HEK293 (cell line): Measurements from ENCODE around the gene ZKSCAN8.
A peak's percentile ranks its signal among the peaks of the same experiment; 100 is the strongest.

Experiments used
- CTCF ChIA-PET: fragments of 350-600 bp; formaldehyde crosslinking; extraction: SDS; loops from one replicate; lab custom pipeline; 2021; ENCODE audit warnings: antibody characterized with exemption; lab: Yijun Ruan, JAX
- POLR2A ChIA-PET: fragments of 300-600 bp; formaldehyde crosslinking; extraction: SDS; loops from one replicate; lab custom pipeline; 2020; ENCODE audit warnings: antibody characterized with exemption, inconsistent platforms; lab: Yijun Ruan, JAX
- H3K27ac ChIP-seq: fragments of 200-500 bp; sonication (Bioruptor generic); 2 replicates; pipeline ENCODE4 v1.5.1; 2014; ENCODE audit warnings: low read depth, low read length, control low read depth, inconsistent platforms; ENCODE audit errors: extremely low read depth
- H3K36me3 ChIP-seq, 2 experiments: fragments of 200-500 bp in 1 of 2; sonication (Bioruptor generic) in 1 of 2; 1 replicate in 1 of 2; 2 replicates in 1 of 2; pipeline ENCODE4 v1.5.1; 2014 to 2017; ENCODE audit warnings: inconsistent platforms in 2 of 2, low read length in 2 of 2; ENCODE audit not compliant: control insufficient read depth in 2 of 2, insufficient read depth in 1 of 2
- H3K4me1 ChIP-seq: fragments of 200-500 bp; sonication (Bioruptor generic); 2 replicates; pipeline ENCODE4 v1.5.1; 2014; ENCODE audit warnings: mild to moderate bottlenecking, low read length, inconsistent platforms; ENCODE audit not compliant: control insufficient read depth, insufficient read depth
- H3K4me3 ChIP-seq: 2 replicates; pipeline ENCODE4 v1.5.1; 2011; ENCODE audit warnings: low read depth, mild to moderate bottlenecking, control low read depth, low read length, moderate library complexity
- H3K9me3 ChIP-seq: fragments of 200-500 bp; sonication (Bioruptor generic); 2 replicates; pipeline ENCODE4 v1.5.1; 2014; ENCODE audit warnings: low read depth, low read length, inconsistent platforms; ENCODE audit not compliant: control insufficient read depth, insufficient read depth
- BCL11A ChIP-seq: fragments of 450-650 bp; formaldehyde crosslinking; IDR thresholded peaks from 2 replicates; pipeline ENCODE4 v1.5.1; 2016; ENCODE audit warnings: low read depth, missing biosample characterization, missing genetic modification characterization
- BCL6B ChIP-seq: fragments of 450-650 bp; formaldehyde crosslinking; IDR thresholded peaks from 2 replicates; pipeline ENCODE4 v1.5.1; 2017; ENCODE audit warnings: missing biosample characterization, missing genetic modification characterization
- GFI1B ChIP-seq: fragments of 450-650 bp; formaldehyde crosslinking; IDR thresholded peaks from 2 replicates; pipeline ENCODE4 v1.5.1; 2016; ENCODE audit warnings: missing biosample characterization, missing genetic modification characterization
- HOXA7 ChIP-seq: sonication (generic); formaldehyde crosslinking; IDR thresholded peaks from 2 replicates; pipeline ENCODE4 v1.8.1; 2022; ENCODE audit warnings: missing genetic modification reagents, borderline replicate concordance
- HOXD13 ChIP-seq: sonication (generic); formaldehyde crosslinking; IDR thresholded peaks from 2 replicates; pipeline ENCODE4 v1.8.0; 2022; ENCODE audit warnings: missing genetic modification reagents, borderline replicate concordance
- IKZF3 ChIP-seq: fragments of 450-650 bp; IDR thresholded peaks from 2 replicates; pipeline ENCODE4 v1.5.0; 2018; ENCODE audit warnings: missing biosample characterization, mild to moderate bottlenecking, missing genetic modification characterization, moderate library complexity
- SP2 ChIP-seq: fragments of 450-650 bp; formaldehyde crosslinking; IDR thresholded peaks from 2 replicates; pipeline ENCODE4 v1.5.1; 2016; ENCODE audit warnings: missing biosample characterization, missing genetic modification characterization
- SP7 ChIP-seq: fragments of 450-650 bp; formaldehyde crosslinking; IDR thresholded peaks from 2 replicates; pipeline ENCODE4 v1.5.1; 2016; ENCODE audit warnings: missing biosample characterization, missing genetic modification characterization
- TCF7L2 ChIP-seq: IDR thresholded peaks from 2 replicates; pipeline ENCODE4 v1.6.1; 2011; ENCODE audit warnings: low read depth, mild to moderate bottlenecking, inconsistent platforms, low read length, moderate library complexity, borderline replicate concordance
- ZFP37 ChIP-seq: fragments of 450-650 bp; formaldehyde crosslinking; IDR thresholded peaks from 2 replicates; pipeline ENCODE4 v1.5.1; 2016; ENCODE audit warnings: missing biosample characterization, missing genetic modification characterization
- ZNF121 ChIP-seq: fragments of 450-650 bp; formaldehyde crosslinking; IDR thresholded peaks from 2 replicates; pipeline ENCODE4 v1.5.1; 2016; ENCODE audit warnings: missing biosample characterization, missing genetic modification characterization
- ZNF157 ChIP-seq: fragments of 450-650 bp; formaldehyde crosslinking; IDR thresholded peaks from 2 replicates; pipeline ENCODE4 v1.5.1; 2016; ENCODE audit warnings: missing biosample characterization, missing genetic modification characterization
- ZNF16 ChIP-seq: fragments of 450-650 bp; formaldehyde crosslinking; IDR thresholded peaks from 2 replicates; pipeline ENCODE4 v1.5.1; 2016; ENCODE audit warnings: low read depth, missing biosample characterization, missing genetic modification characterization
- ZNF175 ChIP-seq: fragments of 450-650 bp; formaldehyde crosslinking; IDR thresholded peaks from 2 replicates; pipeline ENCODE4 v1.5.1; 2016; ENCODE audit warnings: missing biosample characterization, missing genetic modification characterization
- ZNF214 ChIP-seq: fragments of 450-650 bp; formaldehyde crosslinking; IDR thresholded peaks from 2 replicates; pipeline ENCODE4 v1.5.1; 2017; ENCODE audit warnings: missing biosample characterization, mild to moderate bottlenecking, missing genetic modification characterization, borderline replicate concordance
- ZNF221 ChIP-seq: fragments of 450-650 bp; formaldehyde crosslinking; IDR thresholded peaks from 2 replicates; pipeline ENCODE4 v1.5.1; 2017; ENCODE audit warnings: missing biosample characterization, missing genetic modification characterization, borderline replicate concordance
- ZNF223 ChIP-seq: fragments of 450-650 bp; formaldehyde crosslinking; IDR thresholded peaks from 2 replicates; pipeline ENCODE4 v1.5.1; 2016; ENCODE audit warnings: missing biosample characterization, missing genetic modification characterization
- ZNF239 ChIP-seq: fragments of 450-650 bp; formaldehyde crosslinking; IDR thresholded peaks from 2 replicates; pipeline ENCODE4 v1.5.1; 2016; ENCODE audit warnings: missing biosample characterization, missing genetic modification characterization
- ZNF292 ChIP-seq: fragments of 450-650 bp; formaldehyde crosslinking; IDR thresholded peaks from 2 replicates; pipeline ENCODE4 v1.5.1; 2016; ENCODE audit warnings: low read depth, missing biosample characterization, missing genetic modification characterization, borderline replicate concordance
- ZNF311 ChIP-seq: fragments of 450-650 bp; formaldehyde crosslinking; IDR thresholded peaks from 2 replicates; pipeline ENCODE4 v1.5.1; 2017; ENCODE audit warnings: missing biosample characterization, missing genetic modification characterization, borderline replicate concordance
- ZNF366 ChIP-seq: fragments of 450-650 bp; formaldehyde crosslinking; conservative IDR thresholded peaks from 2 replicates; pipeline ENCODE4 v1.5.1; 2016; ENCODE audit warnings: missing biosample characterization, missing genetic modification characterization
- ZNF433 ChIP-seq: fragments of 450-650 bp; formaldehyde crosslinking; IDR thresholded peaks from 2 replicates; pipeline ENCODE4 v1.5.1; 2016; ENCODE audit warnings: missing biosample characterization, missing genetic modification characterization, low read depth
- ZNF501 ChIP-seq: fragments of 450-650 bp; formaldehyde crosslinking; IDR thresholded peaks from 2 replicates; pipeline ENCODE4 v1.5.1; 2016; ENCODE audit warnings: missing biosample characterization, missing genetic modification characterization
- ZNF510 ChIP-seq: fragments of 450-650 bp; formaldehyde crosslinking; IDR thresholded peaks from 2 replicates; pipeline ENCODE4 v1.5.1; 2018; ENCODE audit warnings: mild to moderate bottlenecking, missing genetic modification characterization, missing biosample characterization; ENCODE audit not compliant: insufficient replicate concordance
- ZNF561 ChIP-seq: fragments of 450-650 bp; IDR thresholded peaks from 2 replicates; pipeline ENCODE4 v1.5.1; 2018; ENCODE audit warnings: missing biosample characterization, missing genetic modification characterization, borderline replicate concordance
- ZNF664 ChIP-seq: fragments of 450-650 bp; formaldehyde crosslinking; IDR thresholded peaks from 2 replicates; pipeline ENCODE4 v1.5.1; 2016; ENCODE audit warnings: missing biosample characterization, missing genetic modification characterization
- ZNF791 ChIP-seq: fragments of 450-650 bp; formaldehyde crosslinking; IDR thresholded peaks from 2 replicates; pipeline ENCODE4 v1.5.1; 2016; ENCODE audit warnings: missing biosample characterization, missing genetic modification characterization
- ZNF792 ChIP-seq: fragments of 450-650 bp; formaldehyde crosslinking; IDR thresholded peaks from 2 replicates; pipeline ENCODE4 v1.5.1; 2016; ENCODE audit warnings: missing biosample characterization, missing genetic modification characterization
- TF ChIP-seq, protein P1 (sequence below): fragments of 450-650 bp; formaldehyde crosslinking; IDR thresholded peaks from 2 replicates; pipeline ENCODE4 v1.5.1; 2016; ENCODE audit warnings: missing biosample characterization, missing genetic modification characterization
- TF ChIP-seq, protein P2 (sequence below): fragments of 450-650 bp; formaldehyde crosslinking; IDR thresholded peaks from 2 replicates; pipeline ENCODE4 v1.5.1; 2017; ENCODE audit warnings: missing biosample characterization, missing genetic modification characterization
- TF ChIP-seq, protein P3 (sequence below): fragments of 450-650 bp; formaldehyde crosslinking; IDR thresholded peaks from 2 replicates; pipeline ENCODE4 v1.5.1; 2016; ENCODE audit warnings: missing biosample characterization, missing genetic modification characterization
- TF ChIP-seq, protein P4 (sequence below): fragments of 450-650 bp; formaldehyde crosslinking; IDR thresholded peaks from 2 replicates; pipeline ENCODE4; 2016; ENCODE audit warnings: missing biosample characterization, missing genetic modification characterization

The ZKSCAN8 gene

DNA sequence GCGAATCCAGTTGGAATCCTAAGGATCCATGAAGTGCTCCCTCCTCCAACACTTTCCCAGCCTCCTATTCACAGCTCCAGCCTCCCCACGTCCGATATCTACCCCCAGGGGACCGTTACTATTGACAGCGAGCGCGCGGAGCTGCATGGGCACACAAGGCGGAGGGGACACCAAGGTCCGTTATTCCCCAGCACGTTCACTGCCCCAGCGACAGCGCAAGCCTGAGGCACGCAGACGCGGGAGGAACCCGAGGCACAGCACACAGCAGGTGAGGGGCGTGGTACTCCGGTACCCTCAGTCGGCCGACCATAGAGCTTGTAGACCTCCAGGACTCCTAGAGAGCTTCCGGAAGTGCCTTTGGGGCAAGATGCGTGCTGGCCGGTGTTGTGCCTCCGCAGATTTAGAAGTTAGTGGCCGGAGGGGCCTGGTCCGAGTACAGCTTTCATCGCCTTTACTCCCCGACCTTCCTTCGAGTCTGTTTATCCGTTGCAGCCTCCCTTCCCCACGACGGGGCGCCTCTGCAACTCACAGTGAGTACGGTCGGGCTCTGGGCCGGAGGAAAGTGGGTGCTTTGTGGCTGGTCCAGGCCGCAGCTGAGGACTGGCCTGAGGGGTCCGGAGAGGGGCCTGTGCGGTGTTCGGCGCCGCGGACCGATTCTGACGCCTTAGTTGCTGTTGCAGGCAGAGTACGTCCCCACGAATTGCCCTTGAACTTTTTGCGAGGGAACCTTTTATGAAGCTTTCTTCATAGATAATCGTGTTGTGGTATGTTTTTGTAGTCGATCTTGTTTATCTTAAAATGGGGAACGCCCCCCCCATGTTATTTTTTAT is at the start of gene ZKSCAN8:
Gene ZKSCAN8 (plus strand): TSS at position 384 of the 830 bp plus-strand sequence. CDS start 6,525 bp downstream, outside the sequence.
- H3K36me3 ChIP-seq, result peaks cover 26 to 30% of the 10 kb centered on the region in 2 experiments
- POLR2A ChIA-PET, result interaction anchor here (0.6 to 3.0 kb wide), 34 partner anchors 10 to 445 kb away, joined by 3 to 59 read pairs (median 6); partner anchors contain the start of genes PGBD1, ZKSCAN3, ZKSCAN4 and ZSCAN16
- no peaks in the 10 kb centered on the region for H3K9me3 ChIP-seq
- peak within 1 kb of the TSS; percentile 79 for H3K27ac ChIP-seq
- H3K4me1 ChIP-seq, result peaks cover 6% of the 10 kb centered on the region; the same call in 1 of the 2 replicates
- peak within 1 kb of the TSS; percentile 77 for H3K4me3 ChIP-seq
- CTCF ChIA-PET, result interaction anchor here (0.5 to 1.2 kb wide), 9 partner anchors 9 to 1547 kb away, joined by 3 to 5 read pairs (median 3); no protein-coding TSS in a partner anchor
- TF ChIP-seq ZNF214 (no peak), ZNF366 (tag by site-specific recombination) (0 out of 2 replicates have a peak, but pooled peaks have one; percentile 23), ZNF433 (no peak), ZNF792 (0 out of 2 replicates have a peak, but pooled peaks have one; percentile 21), ZFP37 (tag by site-specific recombination) (peak; percentile 97), ZNF791 (tag by site-specific recombination) (no peak), TCF7L2 (no peak), ZNF157 (tag by site-specific recombination) (no peak), ZNF501 (tag by site-specific recombination) (peak; percentile 96), ZNF311 (no peak), ZNF16 (tag by site-specific recombination) (0 out of 2 replicates have a peak, but pooled peaks have one; percentile 17), ZNF221 (no peak), BCL11A (peak; percentile 69; the same call in 1 of the 2 replicates), BCL6B (tag by site-specific recombination) (no peak), HOXA7 (CRISPR knock-in tag) (no peak), GFI1B (tag by site-specific recombination) (peak; percentile 64; the same call in 1 of the 2 replicates), SP2 (tag by site-specific recombination) (peak; percentile 63), IKZF3 (peak; percentile 72; the same call in 1 of the 2 replicates), SP7 (tag by site-specific recombination) (peak; percentile 76), HOXD13 (no peak), ZNF510 (tag by site-specific recombination) (no peak), ZNF664 (no peak), ZNF223 (tag by site-specific recombination) (no peak), ZNF561 (tag by site-specific recombination) (peak; percentile 90), ZNF292 (tag by site-specific recombination) (no peak), ZNF239 (no peak), ZNF121 (tag by site-specific recombination) (no peak), ZNF175 (tag by site-specific recombination) (no peak)
- TF ChIP-seq, protein P1, sequence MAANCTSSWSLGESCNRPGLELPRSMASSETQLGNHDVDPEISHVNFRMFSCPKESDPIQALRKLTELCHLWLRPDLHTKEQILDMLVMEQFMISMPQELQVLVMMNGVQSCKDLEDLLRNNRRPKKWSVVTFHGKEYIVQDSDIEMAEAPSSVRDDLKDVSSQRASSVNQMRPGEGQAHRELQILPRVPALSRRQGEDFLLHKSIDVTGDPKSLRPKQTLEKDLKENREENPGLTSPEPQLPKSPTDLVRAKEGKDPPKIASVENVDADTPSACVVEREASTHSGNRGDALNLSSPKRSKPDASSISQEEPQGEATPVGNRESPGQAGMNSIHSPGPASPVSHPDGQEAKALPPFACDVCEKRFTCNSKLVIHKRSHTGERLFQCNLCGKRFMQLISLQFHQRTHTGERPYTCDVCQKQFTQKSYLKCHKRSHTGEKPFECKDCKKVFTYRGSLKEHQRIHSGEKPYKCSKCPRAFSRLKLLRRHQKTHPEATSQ (tag by site-specific recombination), result 0 out of 2 replicates have a peak, but pooled peaks have one; percentile 34
- TF ChIP-seq, protein P2, sequence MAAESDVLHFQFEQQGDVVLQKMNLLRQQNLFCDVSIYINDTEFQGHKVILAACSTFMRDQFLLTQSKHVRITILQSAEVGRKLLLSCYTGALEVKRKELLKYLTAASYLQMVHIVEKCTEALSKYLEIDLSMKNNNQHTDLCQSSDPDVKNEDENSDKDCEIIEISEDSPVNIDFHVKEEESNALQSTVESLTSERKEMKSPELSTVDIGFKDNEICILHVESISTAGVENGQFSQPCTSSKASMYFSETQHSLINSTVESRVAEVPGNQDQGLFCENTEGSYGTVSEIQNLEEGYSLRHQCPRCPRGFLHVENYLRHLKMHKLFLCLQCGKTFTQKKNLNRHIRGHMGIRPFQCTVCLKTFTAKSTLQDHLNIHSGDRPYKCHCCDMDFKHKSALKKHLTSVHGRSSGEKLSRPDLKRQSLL (tag by site-specific recombination), result no peak
- TF ChIP-seq, protein P3, sequence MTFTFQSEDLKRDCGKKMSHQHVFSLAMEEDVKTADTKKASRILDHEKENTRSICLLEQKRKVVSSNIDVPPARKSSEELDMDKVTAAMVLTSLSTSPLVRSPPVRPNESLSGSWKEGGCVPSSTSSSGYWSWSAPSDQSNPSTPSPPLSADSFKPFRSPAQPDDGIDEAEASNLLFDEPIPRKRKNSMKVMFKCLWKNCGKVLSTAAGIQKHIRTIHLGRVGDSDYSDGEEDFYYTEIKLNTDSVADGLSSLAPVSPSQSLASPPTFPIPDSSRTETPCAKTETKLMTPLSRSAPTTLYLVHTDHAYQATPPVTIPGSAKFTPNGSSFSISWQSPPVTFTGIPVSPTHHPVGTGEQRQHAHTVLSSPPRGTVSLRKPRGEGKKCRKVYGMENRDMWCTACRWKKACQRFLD (tag by site-specific recombination), result no peak
- TF ChIP-seq, protein P4, sequence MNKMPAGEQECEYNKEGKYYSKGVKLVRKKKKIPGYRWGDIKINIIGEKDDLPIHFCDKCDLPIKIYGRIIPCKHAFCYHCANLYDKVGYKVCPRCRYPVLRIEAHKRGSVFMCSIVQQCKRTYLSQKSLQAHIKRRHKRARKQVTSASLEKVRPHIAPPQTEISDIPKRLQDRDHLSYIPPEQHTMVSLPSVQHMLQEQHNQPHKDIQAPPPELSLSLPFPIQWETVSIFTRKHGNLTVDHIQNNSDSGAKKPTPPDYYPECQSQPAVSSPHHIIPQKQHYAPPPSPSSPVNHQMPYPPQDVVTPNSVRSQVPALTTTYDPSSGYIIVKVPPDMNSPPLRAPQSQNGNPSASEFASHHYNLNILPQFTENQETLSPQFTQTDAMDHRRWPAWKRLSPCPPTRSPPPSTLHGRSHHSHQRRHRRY (tag by site-specific recombination), result no peak
